GM23338 (cell line): Measurements from ENCODE around the gene ADIPOQ.

ENCODE experiments used
- EZH2 ChIP-seq: fragments of 200-600 bp; sonication (generic); IDR thresholded peaks from one replicate; pipeline ENCODE4 v1.8.0; 2017; ENCODE audit warnings: antibody characterized with exemption, mild to moderate bottlenecking, low read depth; ENCODE audit not compliant: unreplicated experiment
- EZH2phosphoT487 ChIP-seq: fragments of 200-600 bp; sonication (generic); IDR thresholded peaks from one replicate; pipeline ENCODE4 v1.8.1; 2018; ENCODE audit warnings: antibody characterized with exemption; ENCODE audit not compliant: unreplicated experiment
- POLR2AphosphoS5 ChIP-seq: IDR thresholded peaks from 2 replicates; pipeline ENCODE4 v1.6.1; 2016; ENCODE audit warnings: antibody characterized with exemption, low read depth
- REST ChIP-seq: IDR thresholded peaks from one replicate; pipeline ENCODE4 v1.6.1; 2018; ENCODE audit warnings: antibody characterized with exemption; ENCODE audit not compliant: unreplicated experiment
- TF ChIP-seq, protein P1 (sequence below), 2 experiments: fragments of 200-600 bp in 1 of 2; sonication (generic) in 1 of 2; conservative IDR thresholded peaks; 2 replicates each; pipeline versions ENCODE4 v1.5.1 to v1.6.1; 2016 to 2017; ENCODE audit warnings: antibody characterized with exemption in 2 of 2, low read depth in 2 of 2, mild to moderate bottlenecking in 2 of 2, moderate library complexity in 1 of 2
- TF ChIP-seq, protein P2 (sequence below): IDR thresholded peaks from 2 replicates; pipeline ENCODE4 v1.6.1; 2016; ENCODE audit warnings: antibody characterized with exemption

GRCh38 chr3:186843039-186843432 is 526 bp downstream of the ADIPOQ start:
- TF ChIP-seq, protein P1, sequence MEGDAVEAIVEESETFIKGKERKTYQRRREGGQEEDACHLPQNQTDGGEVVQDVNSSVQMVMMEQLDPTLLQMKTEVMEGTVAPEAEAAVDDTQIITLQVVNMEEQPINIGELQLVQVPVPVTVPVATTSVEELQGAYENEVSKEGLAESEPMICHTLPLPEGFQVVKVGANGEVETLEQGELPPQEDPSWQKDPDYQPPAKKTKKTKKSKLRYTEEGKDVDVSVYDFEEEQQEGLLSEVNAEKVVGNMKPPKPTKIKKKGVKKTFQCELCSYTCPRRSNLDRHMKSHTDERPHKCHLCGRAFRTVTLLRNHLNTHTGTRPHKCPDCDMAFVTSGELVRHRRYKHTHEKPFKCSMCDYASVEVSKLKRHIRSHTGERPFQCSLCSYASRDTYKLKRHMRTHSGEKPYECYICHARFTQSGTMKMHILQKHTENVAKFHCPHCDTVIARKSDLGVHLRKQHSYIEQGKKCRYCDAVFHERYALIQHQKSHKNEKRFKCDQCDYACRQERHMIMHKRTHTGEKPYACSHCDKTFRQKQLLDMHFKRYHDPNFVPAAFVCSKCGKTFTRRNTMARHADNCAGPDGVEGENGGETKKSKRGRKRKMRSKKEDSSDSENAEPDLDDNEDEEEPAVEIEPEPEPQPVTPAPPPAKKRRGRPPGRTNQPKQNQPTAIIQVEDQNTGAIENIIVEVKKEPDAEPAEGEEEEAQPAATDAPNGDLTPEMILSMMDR (conservative IDR thresholded peaks at IDR 0.05; ENCODE audit: low read depth in 2 of 2): no peak
- TF ChIP-seq EZH2phosphoT487 (no peak), EZH2 (no peak), REST (no peak), POLR2AphosphoS5 (no peak)
- TF ChIP-seq, protein P2, sequence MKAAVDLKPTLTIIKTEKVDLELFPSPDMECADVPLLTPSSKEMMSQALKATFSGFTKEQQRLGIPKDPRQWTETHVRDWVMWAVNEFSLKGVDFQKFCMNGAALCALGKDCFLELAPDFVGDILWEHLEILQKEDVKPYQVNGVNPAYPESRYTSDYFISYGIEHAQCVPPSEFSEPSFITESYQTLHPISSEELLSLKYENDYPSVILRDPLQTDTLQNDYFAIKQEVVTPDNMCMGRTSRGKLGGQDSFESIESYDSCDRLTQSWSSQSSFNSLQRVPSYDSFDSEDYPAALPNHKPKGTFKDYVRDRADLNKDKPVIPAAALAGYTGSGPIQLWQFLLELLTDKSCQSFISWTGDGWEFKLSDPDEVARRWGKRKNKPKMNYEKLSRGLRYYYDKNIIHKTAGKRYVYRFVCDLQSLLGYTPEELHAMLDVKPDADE: no peak
